Caco-2 (cell line): ENCODE data around the gene ZCCHC9. TPM values are rescaled to one million over a fixed set of nuclear protein-coding genes. Genes with fewer than 3 reads are reported as not detected.

Experiments
- BruUV-seq: library from RNA; stranded (reverse); fragments of 400-500 nt; replicated peaks from 2 replicates; lab custom pipeline; 2021; lab: Mats Ljungman, UMichigan
- CTCF ChIA-PET: fragments of 300-600 bp; sonication (Branson Sonifier 250); formaldehyde crosslinking; loops from one replicate; lab custom pipeline; 2022; ENCODE audit warnings: antibody characterized with exemption; lab: Charles Lee
- POLR2A ChIA-PET: fragments of 300-600 bp; sonication (Branson Sonifier 250); formaldehyde crosslinking; loops from one replicate; lab custom pipeline; 2022; ENCODE audit warnings: antibody characterized with exemption; lab: Charles Lee
- DNase-seq, 2 experiments: peaks; one replicate each; pipeline versions ENCODE4 v3.0.0 to v3.0.0-alpha.2; 2020 to 2022
- H3K27me3 ChIP-seq: replicated peaks from 2 replicates; pipeline ENCODE4 v1.6.0; 2011; ENCODE audit warnings: low read length; ENCODE audit not compliant: control insufficient read depth, insufficient read depth
- H3K36me3 ChIP-seq: 2 replicates; pipeline ENCODE4 v1.5.1; 2011; ENCODE audit warnings: low read length; ENCODE audit not compliant: control insufficient read depth, insufficient read depth
- H3K4me1 ChIP-seq: fragments of 250-450 bp; sonication (Bioruptor Pico); 2 replicates; pipeline ENCODE4 v1.5.1; 2020; ENCODE audit warnings: mild to moderate bottlenecking
- H3K4me3 ChIP-seq: 2 replicates; pipeline ENCODE4 v1.5.1; 2011; ENCODE audit warnings: low read depth, mild to moderate bottlenecking, control low read depth, low read length
- H3K9me3 ChIP-seq: fragments of 250-450 bp; sonication (Bioruptor Pico); 2 replicates; pipeline ENCODE4 v1.5.1; 2020; ENCODE audit warnings: mild to moderate bottlenecking, moderate library complexity
- H3K27ac Mint-ChIP-seq: one replicate; pipeline ENCODE4 v1.8.0; 2022; ENCODE audit warnings: mixed read lengths; ENCODE audit not compliant: unreplicated experiment
- H3K27me3 Mint-ChIP-seq: one replicate; pipeline ENCODE4 v1.8.0; 2022; ENCODE audit warnings: mixed read lengths; ENCODE audit not compliant: insufficient read depth, unreplicated experiment
- H3K36me3 Mint-ChIP-seq: one replicate; pipeline ENCODE4 v1.8.0; 2022; ENCODE audit warnings: mild to moderate bottlenecking, mixed read lengths; ENCODE audit not compliant: insufficient read depth, unreplicated experiment
- H3K4me1 Mint-ChIP-seq: one replicate; pipeline ENCODE4 v1.8.0; 2022; ENCODE audit warnings: low read depth, mixed read lengths; ENCODE audit not compliant: unreplicated experiment
- H3K4me3 Mint-ChIP-seq: one replicate; pipeline ENCODE4 v1.8.0; 2022; ENCODE audit warnings: mild to moderate bottlenecking, moderate library complexity, mixed read lengths; ENCODE audit not compliant: unreplicated experiment
- H3K9me3 Mint-ChIP-seq: one replicate; pipeline ENCODE4 v1.8.0; 2022; ENCODE audit warnings: mixed read lengths; ENCODE audit not compliant: unreplicated experiment
- intact Hi-C: fragments of 100-400 bp; cut with micrococcal nuclease; formaldehyde crosslinking; loops from one replicate; pipeline ENCODE4 v1.10.0; 2022; ENCODE audit not compliant: unreplicated experiment
- total RNA-seq: library from RNA; stranded (reverse); gene quantifications from 2 replicates; pipeline ENCODE4 v1.2.3, GENCODE V29; 2022
- TF ChIP-seq, protein P1 (sequence below), 2 experiments: fragments of 200-600 bp in 1 of 2; IDR thresholded peaks; 1 replicate in 1 of 2; 2 replicates in 1 of 2; pipeline versions ENCODE4 v1.5.1 to v1.8.0; 2011 to 2022; ENCODE audit warnings: antibody characterized with exemption in 1 of 2, control low read depth in 1 of 2, inconsistent platforms in 1 of 2, low read depth in 1 of 2, low read length in 1 of 2, mild to moderate bottlenecking in 1 of 2, moderate library complexity in 1 of 2; ENCODE audit not compliant: insufficient read depth in 1 of 2, severe bottlenecking in 1 of 2, unreplicated experiment in 1 of 2

The ZCCHC9 gene
- total RNA-seq, 1 experiment from 2014 or later, result 82.2 TPM

DNA sequence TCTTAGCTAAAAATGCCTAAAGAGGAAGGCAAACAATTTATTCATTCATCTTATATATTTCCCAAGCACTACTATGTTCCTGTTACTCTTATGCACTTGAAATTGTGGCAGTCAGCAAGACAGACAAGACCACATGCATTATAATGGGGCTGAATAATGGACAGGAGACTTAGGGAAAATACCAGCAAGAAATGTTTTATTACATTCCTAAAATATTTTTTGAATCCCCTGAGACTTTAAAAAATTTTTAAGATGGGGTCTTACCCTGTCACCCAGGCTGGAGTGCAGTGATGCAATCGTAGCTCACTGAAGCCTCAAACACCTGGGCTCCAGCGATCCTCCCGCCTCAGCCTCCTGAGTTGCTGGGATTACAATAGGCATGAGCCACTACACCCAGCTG is 13.2 kb downstream of the ZCCHC9 start:
- Mint-ChIP-seq H3K9me3 (no peaks in the 10 kb centered on the region), H3K27ac (no peak overlapping the region), H3K4me3 (no peak overlapping the region), H3K36me3 (peaks cover 35% of the 10 kb centered on the region), H3K4me1 (no peaks in the 10 kb centered on the region), H3K27me3 (no peaks in the 10 kb centered on the region)
- DNase-seq, result no peak
- no peak overlapping the region for H3K4me3 ChIP-seq
- TF ChIP-seq, protein P1, sequence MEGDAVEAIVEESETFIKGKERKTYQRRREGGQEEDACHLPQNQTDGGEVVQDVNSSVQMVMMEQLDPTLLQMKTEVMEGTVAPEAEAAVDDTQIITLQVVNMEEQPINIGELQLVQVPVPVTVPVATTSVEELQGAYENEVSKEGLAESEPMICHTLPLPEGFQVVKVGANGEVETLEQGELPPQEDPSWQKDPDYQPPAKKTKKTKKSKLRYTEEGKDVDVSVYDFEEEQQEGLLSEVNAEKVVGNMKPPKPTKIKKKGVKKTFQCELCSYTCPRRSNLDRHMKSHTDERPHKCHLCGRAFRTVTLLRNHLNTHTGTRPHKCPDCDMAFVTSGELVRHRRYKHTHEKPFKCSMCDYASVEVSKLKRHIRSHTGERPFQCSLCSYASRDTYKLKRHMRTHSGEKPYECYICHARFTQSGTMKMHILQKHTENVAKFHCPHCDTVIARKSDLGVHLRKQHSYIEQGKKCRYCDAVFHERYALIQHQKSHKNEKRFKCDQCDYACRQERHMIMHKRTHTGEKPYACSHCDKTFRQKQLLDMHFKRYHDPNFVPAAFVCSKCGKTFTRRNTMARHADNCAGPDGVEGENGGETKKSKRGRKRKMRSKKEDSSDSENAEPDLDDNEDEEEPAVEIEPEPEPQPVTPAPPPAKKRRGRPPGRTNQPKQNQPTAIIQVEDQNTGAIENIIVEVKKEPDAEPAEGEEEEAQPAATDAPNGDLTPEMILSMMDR (IDR thresholded peaks at IDR 0.05; ENCODE audit: insufficient read depth in 1 of 2, low read depth in 1 of 2, low read length in 1 of 2, severe bottlenecking in 1 of 2, unreplicated experiment in 1 of 2), result no peak
- no peaks in the 10 kb centered on the region for H3K27me3 ChIP-seq
- CTCF ChIA-PET, result no interaction called here
- no TSS peak for BruUV-seq
- H3K9me3 ChIP-seq, result no peaks in the 10 kb centered on the region
- intact Hi-C loops, result no loop called here
- H3K36me3 ChIP-seq, result peaks cover 4% of the 10 kb centered on the region
- H3K4me1 ChIP-seq, result peaks cover 10% of the 10 kb centered on the region
- POLR2A ChIA-PET, result no interaction called here

DNA sequence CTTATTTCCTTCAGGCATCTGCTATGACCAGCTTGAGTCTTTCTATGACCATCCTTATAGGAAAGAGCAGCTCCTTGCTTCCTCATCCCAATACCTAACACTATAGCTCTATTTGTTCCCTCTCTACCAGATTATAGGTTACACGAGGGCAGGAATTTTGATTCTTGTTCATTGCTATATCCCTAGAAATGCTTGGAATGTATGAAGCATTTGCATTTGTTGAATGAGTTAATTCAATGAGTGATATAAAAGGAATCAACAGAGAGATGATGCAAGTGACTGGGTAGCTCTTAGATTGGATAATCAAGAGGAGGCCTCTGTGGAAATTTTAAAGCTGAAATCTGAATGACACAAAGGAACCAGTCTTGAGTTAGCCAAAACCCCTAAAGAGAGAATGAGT is 13.9 kb downstream of the ZCCHC9 start:
- H3K27ac Mint-ChIP-seq, result no peak overlapping the region
- H3K36me3 ChIP-seq, result peaks cover 4% of the 10 kb centered on the region
- POLR2A ChIA-PET, result no interaction called here
- BruUV-seq, result no TSS peak
- no peaks in the 10 kb centered on the region for H3K9me3 ChIP-seq
- no peaks in the 10 kb centered on the region for H3K27me3 ChIP-seq
- no peak overlapping the region for H3K4me3 ChIP-seq
- intact Hi-C loops, result no loop called here
- no peak overlapping the region for H3K4me3 Mint-ChIP-seq
- CTCF ChIA-PET, result no interaction called here
- no peaks in the 10 kb centered on the region for H3K4me1 Mint-ChIP-seq
- H3K36me3 Mint-ChIP-seq, result peaks cover 35% of the 10 kb centered on the region
- TF ChIP-seq, protein P1 (IDR thresholded peaks at IDR 0.05; ENCODE audit: insufficient read depth in 1 of 2, low read depth in 1 of 2, low read length in 1 of 2, severe bottlenecking in 1 of 2, unreplicated experiment in 1 of 2), result no peak
- H3K9me3 Mint-ChIP-seq, result no peaks in the 10 kb centered on the region
- H3K27me3 Mint-ChIP-seq, result no peaks in the 10 kb centered on the region
- no peak for DNase-seq
- peaks cover 7% of the 10 kb centered on the region for H3K4me1 ChIP-seq

DNA sequence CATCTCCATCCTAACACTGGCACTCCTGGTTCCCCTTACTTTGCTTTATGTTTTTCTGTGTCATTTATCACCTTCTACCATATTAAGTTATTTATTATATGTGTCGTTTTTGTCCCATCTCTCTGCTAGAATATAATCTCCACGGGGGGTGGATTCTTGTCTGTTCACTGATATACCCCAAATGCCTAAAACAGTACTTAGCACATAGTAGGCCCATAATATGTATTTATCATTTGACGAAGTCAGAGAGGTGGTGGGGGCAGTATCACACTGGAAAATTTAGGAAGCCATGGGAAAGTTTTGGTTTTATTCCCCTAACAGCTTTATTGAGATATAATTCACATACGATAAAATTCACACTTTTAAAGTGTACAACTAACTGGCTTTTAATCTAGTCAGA is 14.4 kb downstream of the ZCCHC9 start:
- TF ChIP-seq, protein P1 (IDR thresholded peaks at IDR 0.05; ENCODE audit: insufficient read depth in 1 of 2, low read depth in 1 of 2, low read length in 1 of 2, severe bottlenecking in 1 of 2, unreplicated experiment in 1 of 2), result no peak
- Histone ChIP-seq H3K36me3 (peaks cover 4% of the 10 kb centered on the region), H3K27me3 (no peaks in the 10 kb centered on the region), H3K9me3 (no peaks in the 10 kb centered on the region), H3K4me1 (peaks cover 2% of the 10 kb centered on the region; the same call in 1 of the 2 replicates), H3K4me3 (no peak overlapping the region)
- intact Hi-C loops, result no loop called here
- Mint-ChIP-seq H3K36me3 (peaks cover 32% of the 10 kb centered on the region), H3K4me3 (no peak overlapping the region), H3K27ac (no peak overlapping the region), H3K4me1 (no peaks in the 10 kb centered on the region), H3K9me3 (no peaks in the 10 kb centered on the region), H3K27me3 (no peaks in the 10 kb centered on the region)
- POLR2A ChIA-PET, result no interaction called here
- CTCF ChIA-PET, result no interaction called here
- no peak for DNase-seq
- no TSS peak for BruUV-seq
